Kidney glomerular epithelial cell (primary cell): ENCODE results near the gene TANK.
A peak's percentile ranks its signal among the peaks of the same experiment; 100 is the strongest.

Experiments
- DNase-seq: peaks from one replicate; lab custom pipeline; 2025; lab: John Stamatoyannopoulos, UW

TANK gene

GRCh38 chr2:161133366-161133765, 26.9 kb upstream of the TANK start:
- DNase-seq, result no peak

- peak; percentile 56 for DNase-seq
These were observed 25.4 kb upstream of the TANK start for GRCh38 chr2:161134547-161135518.

- DNase-seq, result peak; percentile 39
These were observed 24.2 kb upstream of the TANK start for GRCh38 chr2:161135951-161136593.

GRCh38 chr2:161136696-161137324, 23.4 kb upstream of the TANK start:
- DNase-seq, result peak; percentile 78

GRCh38 chr2:161138429-161138828, 21.8 kb upstream of the TANK start:
- DNase-seq, result no peak

- peak; percentile 68 for DNase-seq
These were observed 20.9 kb upstream of the TANK start for GRCh38 chr2:161139098-161139987.

GRCh38 chr2:161141033-161141432, 19.2 kb upstream of the TANK start:
- DNase-seq, result no peak

GRCh38 chr2:161146209-161146775, 13.9 kb upstream of the TANK start:
- no peak for DNase-seq

GRCh38 chr2:161146996-161147395, 13.2 kb upstream of the TANK start:
- no peak for DNase-seq

GRCh38 chr2:161147856-161148255, 12.4 kb upstream of the TANK start:
- DNase-seq, result no peak

GRCh38 chr2:161150704-161151103, 9.5 kb upstream of the TANK start:
- DNase-seq, result no peak

- no peak for DNase-seq
These were observed 7.9 kb upstream of the TANK start for GRCh38 chr2:161152302-161152701.

- DNase-seq, result no peak
These were observed 1.3 kb upstream of the TANK start for GRCh38 chr2:161158882-161159281.

- DNase-seq, result no peak
These were observed 587 bp upstream of the TANK start for GRCh38 chr2:161159456-161160225.

GRCh38 chr2:161161074-161161706, 962 bp downstream of the TANK start:
- no peak for DNase-seq

GRCh38 chr2:161163440-161163839, 3.2 kb downstream of the TANK start:
- DNase-seq, result no peak

GRCh38 chr2:161164161-161164560, 3.9 kb downstream of the TANK start:
- DNase-seq, result no peak

- peak; percentile 31 for DNase-seq
These were observed 5.0 kb downstream of the TANK start for GRCh38 chr2:161165266-161165665.

- no peak for DNase-seq
These were observed 5.6 kb downstream of the TANK start for GRCh38 chr2:161165811-161166210.
